GM12801 (cell line): Measurements from ENCODE around the gene C2CD5.

Experiments used
- TF ChIP-seq, protein P1 (sequence below): IDR thresholded peaks from one replicate; pipeline ENCODE4 v1.5.1; 2011; ENCODE audit warnings: control low read depth; ENCODE audit not compliant: insufficient read length; ENCODE audit errors: extremely low read depth

Gene C2CD5

DNA sequence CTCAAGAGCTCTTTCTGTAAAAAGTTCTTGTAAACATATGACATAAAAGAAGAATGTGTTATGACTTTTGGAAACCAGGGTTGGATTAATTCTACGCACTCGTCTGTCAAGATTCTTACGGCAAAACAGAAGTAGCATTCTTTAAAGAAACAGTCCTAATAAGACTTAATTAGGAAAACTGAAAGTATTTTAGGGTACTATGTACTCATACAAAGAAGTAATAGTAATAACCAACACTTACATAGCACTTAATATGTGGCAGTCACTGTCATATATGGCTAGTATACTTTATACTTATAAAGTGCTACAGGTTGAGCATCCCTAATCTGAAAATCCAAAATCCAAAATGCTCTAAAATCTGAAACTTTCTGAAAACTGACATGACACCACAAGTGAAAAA is 136.9 kb downstream of the C2CD5 start:
- TF ChIP-seq, protein P1, sequence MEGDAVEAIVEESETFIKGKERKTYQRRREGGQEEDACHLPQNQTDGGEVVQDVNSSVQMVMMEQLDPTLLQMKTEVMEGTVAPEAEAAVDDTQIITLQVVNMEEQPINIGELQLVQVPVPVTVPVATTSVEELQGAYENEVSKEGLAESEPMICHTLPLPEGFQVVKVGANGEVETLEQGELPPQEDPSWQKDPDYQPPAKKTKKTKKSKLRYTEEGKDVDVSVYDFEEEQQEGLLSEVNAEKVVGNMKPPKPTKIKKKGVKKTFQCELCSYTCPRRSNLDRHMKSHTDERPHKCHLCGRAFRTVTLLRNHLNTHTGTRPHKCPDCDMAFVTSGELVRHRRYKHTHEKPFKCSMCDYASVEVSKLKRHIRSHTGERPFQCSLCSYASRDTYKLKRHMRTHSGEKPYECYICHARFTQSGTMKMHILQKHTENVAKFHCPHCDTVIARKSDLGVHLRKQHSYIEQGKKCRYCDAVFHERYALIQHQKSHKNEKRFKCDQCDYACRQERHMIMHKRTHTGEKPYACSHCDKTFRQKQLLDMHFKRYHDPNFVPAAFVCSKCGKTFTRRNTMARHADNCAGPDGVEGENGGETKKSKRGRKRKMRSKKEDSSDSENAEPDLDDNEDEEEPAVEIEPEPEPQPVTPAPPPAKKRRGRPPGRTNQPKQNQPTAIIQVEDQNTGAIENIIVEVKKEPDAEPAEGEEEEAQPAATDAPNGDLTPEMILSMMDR = no peak

- TF ChIP-seq, protein P1 = no peak
Observed at GRCh38 chr12:22406627-22407026, 137.7 kb downstream of the C2CD5 start.

DNA sequence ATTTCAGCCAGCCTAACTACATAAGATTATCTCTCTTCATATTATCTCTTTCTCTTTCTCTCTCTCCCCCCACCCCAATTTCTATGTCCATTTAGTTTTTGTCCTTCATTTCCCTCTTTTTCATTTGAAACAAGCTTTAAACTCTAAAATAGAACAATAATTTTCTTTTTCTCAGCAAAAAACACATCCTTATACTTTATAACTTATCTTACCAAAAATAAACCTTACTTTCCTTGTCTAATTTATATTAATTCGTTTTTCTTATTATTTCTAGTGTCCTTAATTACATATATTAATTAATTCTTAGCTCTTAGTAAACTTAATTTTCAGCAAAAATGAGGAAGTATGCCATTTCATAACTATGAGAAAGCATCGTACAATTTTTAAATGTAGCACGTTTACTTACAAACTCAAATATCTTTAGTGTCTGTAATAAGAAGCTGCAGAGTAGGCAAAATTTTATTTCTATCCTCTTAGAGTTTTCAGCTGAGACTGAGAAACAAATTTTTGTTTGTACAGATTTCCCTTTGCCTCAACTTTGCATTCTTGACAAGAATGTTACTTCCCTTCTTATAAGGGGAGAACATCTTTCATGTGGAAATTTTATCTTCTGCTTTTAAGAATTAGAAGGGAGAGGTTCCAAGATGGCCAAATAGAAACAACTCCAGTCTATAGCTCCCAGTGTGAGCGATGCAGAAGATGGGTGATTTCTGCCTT is 144.7 kb downstream of the C2CD5 start:
- TF ChIP-seq, protein P1 = no peak
